Retinal pigment epithelial cell (primary cell): ENCODE data around the gene ELP6.
A peak's percentile ranks its signal among the peaks of the same experiment; 100 is the strongest.
"Not testable (repeated sequence)": the region's sequence is repeated elsewhere in the genome, so short reads cannot be mapped to it uniquely, and the experiment has no call there.

Source experiments
- DNase-seq: peaks from one replicate; pipeline ENCODE4 v3.0.0-alpha.2; 2010; ENCODE audit warnings: low read depth
- H3K4me3 ChIP-seq: 2 replicates; pipeline ENCODE4 v1.5.1; 2011; ENCODE audit warnings: mild to moderate bottlenecking, low read length, control low read depth, moderate library complexity
- CTCF ChIP-seq: conservative IDR thresholded peaks from 2 replicates; pipeline ENCODE4 v1.5.1; 2011; ENCODE audit warnings: low read depth, low read length, control low read depth, inconsistent platforms

Gene ELP6

GRCh38 chr3:47512416-47513124 is 942 bp downstream of the ELP6 start:
- no peak for DNase-seq
- H3K4me3 ChIP-seq: peak overlapping the region; percentile 85
- no peak for TF ChIP-seq CTCF

- H3K4me3 ChIP-seq, DNase-seq: not testable (repeated sequence)
These were observed 8.2 kb downstream of the ELP6 start for GRCh38 chr3:47505267-47505666.

DNA sequence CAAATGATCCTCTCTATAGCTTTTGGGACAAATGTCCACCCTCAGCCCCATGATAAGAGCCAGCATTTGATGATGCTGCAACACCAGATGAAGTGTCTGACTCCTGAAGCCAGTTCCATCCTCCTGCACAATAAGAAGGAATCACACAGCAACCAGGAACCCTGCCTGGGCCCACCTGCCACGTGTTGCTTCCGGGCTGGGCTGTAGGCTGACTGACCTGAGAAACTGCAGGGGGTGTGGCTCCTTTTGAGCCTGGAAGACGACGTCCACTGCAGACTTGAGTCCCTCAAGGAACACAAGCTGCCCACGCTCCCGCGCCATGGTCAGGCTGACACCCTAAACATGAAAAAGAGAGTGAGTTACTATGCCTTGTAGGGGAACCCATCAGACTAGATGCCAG is 9.4 kb downstream of the ELP6 start:
- H3K4me3 ChIP-seq: no peak overlapping the region
- no peak for TF ChIP-seq CTCF
- DNase-seq: no peak

DNA sequence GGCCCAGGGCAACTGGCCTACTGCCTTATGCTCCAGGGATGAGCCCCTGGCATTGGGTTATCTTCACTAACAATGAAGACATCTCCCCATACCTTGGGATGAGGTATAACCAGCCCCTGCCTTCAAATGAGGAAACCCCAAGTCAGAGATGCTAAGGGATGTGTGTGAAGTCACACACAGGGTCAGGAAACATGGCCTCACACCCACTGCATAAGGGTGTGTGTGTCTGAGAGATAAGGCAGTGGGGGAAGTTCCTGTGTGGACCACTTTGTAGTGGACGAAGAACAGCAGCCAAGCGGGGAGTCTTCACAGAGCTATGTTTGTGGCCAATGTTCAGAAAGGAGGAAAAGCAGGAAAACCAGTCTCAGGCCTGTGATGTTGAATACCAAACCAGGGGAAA is 10.5 kb downstream of the ELP6 start:
- no peak for TF ChIP-seq CTCF
- H3K4me3 ChIP-seq: no peak overlapping the region
- DNase-seq: no peak

GRCh38 chr3:47496892-47497291 is 16.6 kb downstream of the ELP6 start:
- no peak for TF ChIP-seq CTCF
- H3K4me3 ChIP-seq: no peak overlapping the region
- no peak for DNase-seq

DNA sequence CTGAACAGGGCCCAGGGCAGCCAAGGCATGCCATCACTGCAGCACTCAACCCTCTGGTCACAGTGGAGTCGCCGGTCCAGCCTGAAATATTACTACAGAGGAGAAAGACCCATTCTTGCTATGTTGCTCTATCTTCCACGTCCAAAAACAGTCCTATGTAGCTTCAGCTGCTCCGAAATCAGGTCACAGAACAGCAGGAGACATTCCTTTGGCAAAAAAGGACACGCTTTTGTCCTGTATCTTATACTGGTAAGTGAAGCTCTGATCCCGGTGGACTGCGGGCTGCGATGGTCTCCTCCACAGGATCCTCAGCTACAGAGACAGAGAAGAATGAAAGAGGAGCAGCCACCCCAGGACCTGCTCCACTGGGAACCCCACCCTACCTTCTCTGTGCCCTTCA is 17.6 kb downstream of the ELP6 start:
- no peak for DNase-seq

GRCh38 chr3:47495111-47495510 is 18.4 kb downstream of the ELP6 start:
- DNase-seq: no peak
- TF ChIP-seq CTCF: no peak
- H3K4me3 ChIP-seq: no peak overlapping the region

More for the DNA sequence above, 17.6 kb downstream of the ELP6 start:
- no peak overlapping the region for H3K4me3 ChIP-seq
- no peak for TF ChIP-seq CTCF
